ENCODE measurements around the gene C9orf50.

DNA sequence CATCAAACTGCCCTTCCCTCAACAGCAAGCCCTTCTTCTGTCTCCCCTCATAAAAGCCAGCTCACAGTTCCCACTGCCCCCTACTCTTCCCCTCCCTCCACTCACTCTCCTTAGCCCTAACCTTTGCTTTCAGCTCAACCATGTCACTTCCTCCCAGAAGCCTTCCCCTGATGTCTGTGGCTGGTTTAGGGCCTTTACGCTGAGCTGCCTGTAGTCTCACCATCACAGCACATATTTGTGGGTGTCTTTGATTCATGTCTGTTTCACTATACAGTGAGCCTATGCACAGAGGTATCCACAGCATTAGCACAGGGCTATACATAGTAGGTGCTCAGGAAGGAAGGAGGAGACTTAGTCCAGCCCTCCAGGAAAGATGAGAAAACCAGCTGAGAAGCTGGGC is 34.7 kb downstream of the C9orf50 start:
- TF ChIP-seq POLR2AphosphoS5 (IDR thresholded peaks at IDR 0.05; ENCODE audit: low read depth, low read length), result no peak
- no peak for TF ChIP-seq POLR2A (IDR thresholded peaks at IDR 0.05; ENCODE audit: low read depth, low read length)
